ENCODE data around the gene PBX3.
A peak's percentile ranks its signal among the peaks of the same experiment; 100 is the strongest.

The PBX3 gene

DNA sequence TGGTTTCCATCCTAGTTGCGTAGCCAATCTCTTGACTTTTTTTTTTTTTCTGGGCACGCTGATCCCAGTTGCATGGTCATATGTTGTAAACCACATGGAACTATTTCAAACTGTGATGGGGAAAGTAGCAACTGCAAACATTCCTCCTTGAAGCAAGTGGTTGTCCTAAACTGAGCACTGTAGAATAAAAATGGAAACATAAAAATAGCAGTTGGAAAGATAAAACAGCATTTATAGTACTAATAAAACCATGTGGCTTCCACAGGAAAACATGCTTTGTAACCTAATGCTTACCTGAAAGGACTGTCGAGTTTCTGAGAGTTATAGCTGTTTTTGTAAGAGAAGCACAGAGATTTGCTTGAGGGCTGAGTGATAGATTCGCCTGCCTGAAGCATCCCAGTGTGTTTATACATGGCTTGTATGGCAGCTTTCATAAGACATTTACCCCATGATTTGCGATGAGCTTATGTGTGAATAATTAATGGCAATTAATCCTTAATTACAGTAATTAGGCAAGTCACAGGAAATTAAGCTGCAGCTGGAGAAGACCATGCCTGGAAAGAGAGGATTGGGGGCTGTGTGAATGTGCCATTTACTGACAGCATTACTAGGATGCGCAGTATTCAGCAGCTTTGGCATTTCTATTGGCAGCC lies 136.5 kb downstream of the PBX3 start:
- no peak for DNase-seq

DNA sequence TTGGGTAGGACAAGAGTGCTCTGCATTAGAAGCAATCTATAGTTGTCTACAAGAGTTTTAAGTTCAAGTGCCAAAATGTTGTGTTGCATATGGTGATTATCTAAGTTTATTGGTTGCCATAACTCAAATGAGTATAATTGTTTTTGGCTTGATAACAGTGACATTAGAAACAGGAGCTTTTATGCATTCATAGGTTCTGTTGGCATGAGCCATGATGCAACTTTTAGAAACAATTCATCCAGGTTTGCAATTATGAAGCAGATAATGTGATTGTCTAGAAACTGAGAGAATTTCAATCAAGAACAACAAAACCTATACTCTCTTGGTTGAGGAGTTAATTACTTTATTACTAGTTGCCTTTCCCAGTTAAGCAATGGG lies 137.0 kb downstream of the PBX3 start:
- DNase-seq, result no peak

DNA sequence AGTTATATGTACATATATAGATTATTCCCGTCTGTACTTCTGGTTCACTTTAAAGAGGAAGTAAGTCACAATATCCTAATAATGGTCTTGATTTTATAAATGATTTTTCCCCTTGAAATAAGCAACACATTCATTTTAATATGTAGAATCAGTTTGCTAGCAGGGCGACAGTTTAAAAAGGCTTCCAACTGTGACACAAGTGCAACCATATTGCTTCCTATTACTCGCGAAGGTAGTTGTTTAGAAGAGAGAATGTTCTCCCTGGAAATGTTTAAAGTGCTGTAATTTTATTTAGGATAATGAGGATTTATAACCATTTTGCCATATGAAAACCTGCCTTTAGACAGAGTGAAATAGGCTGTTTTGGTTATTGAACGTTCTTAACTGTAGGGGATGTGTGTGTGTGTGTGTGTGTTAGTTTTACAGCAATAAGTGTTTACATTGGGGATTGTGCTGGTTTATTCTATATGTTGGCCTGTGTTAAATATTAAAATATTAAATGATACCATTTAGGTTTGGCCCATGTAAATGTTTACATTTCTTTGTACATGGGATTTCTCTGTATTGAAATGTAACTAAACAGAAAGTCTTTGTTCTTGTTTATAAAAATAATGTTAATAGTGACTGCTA lies 138.3 kb downstream of the PBX3 start:
- no peak for DNase-seq

DNA sequence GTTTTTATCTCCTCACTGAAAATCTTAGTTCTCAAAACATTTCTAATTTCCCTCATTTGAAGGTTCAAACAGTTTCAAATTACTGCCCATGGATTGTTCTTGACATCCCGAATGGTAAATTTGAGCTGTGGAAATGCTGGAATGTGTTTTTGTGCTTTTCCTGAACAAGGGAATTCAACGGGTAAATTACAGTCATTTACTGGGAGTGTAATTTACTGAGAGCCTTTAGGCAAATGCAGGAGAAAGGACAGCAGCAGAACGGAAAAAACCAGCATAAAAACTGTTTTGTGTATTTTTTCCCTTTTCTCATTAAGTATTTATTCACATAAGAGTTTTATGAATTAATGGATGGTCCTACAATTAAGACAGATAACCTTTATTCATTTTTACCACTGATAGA lies 139.2 kb downstream of the PBX3 start:
- DNase-seq, result no peak

DNA sequence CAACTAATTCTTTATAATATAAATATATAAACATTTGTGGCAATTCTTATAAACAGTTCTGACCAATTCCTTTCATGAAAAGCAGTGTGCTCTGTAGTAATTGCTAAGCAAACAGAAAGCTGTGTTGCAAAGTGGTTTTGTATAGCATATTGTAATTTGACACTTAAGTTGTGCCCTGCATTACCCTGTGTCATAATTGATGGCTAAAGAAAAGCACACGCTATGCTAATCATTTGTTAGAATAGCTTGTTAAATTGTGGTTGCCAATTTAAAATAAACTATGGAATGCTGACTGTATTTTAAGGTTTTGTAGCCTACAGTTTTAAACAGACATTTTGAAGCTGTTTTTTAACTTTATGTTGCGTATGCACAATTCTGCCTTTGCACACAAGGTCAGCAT lies 140.0 kb downstream of the PBX3 start:
- DNase-seq, result peak; percentile 89

DNA sequence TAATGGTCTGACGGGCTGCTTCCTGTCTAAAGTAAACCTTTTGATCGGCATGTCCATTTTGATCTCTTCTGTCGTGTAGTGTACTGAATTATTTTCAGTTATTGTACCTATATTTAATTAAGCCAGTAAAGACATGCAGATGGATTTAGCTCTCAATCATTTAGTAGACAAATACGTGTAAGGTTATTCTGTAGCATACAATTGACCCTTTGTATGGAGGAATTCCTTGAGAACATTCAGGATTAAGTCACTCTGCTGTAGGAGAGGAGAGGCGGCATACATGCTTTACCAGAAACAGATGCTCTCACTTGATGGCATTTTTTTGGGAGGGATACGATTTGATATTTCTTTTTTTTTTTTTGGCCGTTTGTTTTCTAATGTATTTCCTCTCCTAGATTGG lies 141.0 kb downstream of the PBX3 start:
- no peak for DNase-seq

DNA sequence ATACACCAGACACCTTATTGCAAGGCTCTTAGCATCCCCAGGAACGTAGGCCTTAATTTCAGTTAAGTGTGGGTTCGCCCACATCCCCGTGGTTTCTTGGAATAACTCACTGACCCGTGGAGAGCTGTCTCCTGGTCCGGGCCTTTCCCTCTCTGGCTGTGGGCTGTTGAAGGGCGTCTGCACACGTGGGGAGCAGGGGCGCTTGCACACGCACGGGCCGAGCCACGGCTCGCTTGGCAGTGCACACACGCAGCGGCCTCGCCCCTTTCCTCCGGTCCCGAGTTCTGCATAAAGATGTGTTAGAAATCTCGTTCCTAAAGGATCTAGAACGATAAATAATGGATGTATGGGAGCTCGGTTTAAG lies 141.9 kb downstream of the PBX3 start:
- DNase-seq, result no peak

DNA sequence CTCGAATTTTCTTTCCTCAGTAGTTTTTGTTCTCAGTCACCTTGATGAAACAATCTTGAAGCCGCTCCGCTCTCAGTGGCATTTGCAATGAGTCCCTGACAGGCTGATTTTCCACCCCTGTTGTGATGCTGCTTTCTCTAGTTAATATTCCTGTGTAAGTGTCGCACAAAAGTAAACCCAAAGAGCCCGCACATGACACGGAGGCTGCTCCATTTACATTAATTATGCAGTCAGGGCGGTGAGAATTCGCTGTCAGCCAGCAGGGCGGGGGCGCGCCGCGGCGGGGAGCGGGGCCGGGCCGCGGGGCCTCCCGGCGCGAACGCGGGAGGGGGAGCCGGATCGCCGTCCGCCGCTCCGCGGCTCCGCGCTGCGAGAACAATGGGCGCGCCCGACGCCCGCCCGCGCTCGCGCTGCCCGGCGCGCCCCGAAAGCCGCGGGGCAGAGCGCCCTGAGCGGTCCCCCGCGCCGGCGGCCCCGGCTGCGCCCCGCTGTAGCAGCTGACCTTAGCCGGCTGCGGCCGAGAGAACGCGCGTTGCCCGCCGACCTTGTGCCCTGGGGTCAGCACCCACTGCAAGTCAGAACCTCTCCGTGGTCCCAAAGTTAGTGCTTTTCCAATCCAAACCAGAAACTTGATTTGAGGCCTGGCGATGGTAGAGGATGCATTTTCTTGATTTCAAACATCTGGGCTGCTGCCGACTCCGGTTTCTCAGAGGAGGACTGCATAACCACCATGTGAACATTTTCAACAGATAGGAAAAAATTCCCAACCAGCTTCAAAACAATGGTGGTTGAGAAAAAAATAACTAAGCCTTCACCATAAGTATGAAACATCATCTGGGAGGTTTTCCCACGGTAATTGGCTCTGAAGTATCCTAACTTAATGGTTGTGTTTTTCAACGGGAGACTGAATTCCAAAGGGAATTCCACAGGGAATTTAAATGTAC lies 142.6 kb downstream of the PBX3 start:
- no peak for DNase-seq

DNA sequence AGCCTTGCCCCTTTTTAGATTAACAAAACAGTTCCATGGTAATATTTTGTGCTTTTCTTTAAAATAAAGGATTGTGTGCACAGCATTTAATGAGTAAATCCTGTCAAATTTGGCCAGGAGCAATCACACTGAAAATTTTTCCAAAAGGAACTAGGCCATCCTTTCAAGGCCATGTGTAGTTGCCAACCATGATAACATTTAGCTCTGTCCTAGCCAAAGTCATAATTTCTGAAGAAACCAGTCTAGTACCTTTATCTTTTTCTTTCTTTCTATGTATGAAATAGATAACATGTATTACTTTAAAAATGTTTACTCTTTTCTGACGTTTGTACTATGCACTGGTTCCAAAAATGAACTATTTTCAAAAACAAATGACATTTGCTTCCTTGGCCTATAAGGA lies 143.7 kb downstream of the PBX3 start:
- DNase-seq, result no peak

DNA sequence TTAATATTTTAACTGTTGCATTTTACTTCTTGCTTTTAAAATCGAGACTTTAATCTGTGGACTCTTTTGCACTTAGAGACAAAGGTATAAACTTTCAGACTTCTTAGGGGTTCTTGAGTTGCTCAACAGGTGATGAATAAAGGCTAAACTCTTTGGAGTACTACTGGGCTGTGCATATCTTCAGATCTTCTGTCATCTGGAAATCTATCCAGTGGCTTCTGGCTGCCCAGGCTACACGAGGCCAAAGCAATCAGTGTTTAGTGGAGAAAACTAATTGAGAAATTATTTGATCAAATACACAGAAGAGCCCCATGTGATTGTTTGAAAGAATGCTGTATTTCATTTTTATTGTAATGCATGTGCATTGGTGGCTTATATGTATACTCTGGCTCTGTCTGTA lies 146.1 kb downstream of the PBX3 start:
- no peak for DNase-seq

DNA sequence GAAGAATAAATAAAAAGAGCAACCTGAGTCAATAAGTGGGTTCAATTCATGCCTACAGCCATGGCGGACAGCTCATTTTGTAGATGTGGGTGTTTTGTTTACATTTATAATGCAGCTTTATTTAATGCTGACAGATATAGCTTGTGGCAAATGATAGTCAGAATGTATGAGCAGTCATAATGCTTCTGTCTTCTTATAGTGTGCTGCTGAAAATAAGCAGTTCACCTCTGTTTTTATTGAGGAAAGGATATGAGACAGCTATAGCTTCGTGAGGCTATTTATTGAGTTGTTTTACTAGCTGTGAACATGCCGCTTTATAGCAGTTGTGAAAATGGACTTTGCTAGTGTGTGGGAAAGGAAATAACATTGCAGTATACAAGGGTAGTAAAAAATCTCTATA lies 147.4 kb downstream of the PBX3 start:
- peak; percentile 52 for DNase-seq

DNA sequence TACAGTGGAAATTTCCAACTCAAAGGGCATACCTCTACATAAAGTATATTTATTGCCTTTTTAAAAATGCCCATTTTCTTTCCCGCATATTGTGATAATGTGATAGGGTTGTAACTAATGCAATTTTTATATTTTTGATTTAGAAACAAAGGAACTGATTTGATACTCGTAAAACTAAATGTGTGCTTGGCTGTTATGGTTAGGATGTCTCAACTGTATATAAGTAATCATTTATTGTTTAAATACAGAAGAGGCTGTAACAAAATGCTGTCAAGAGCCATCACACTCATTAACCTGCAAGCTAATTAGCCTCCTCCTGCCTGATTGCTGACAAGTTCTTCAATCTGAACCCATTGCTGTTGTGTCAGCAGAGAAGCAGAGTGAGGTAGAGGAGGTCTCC lies 149.2 kb downstream of the PBX3 start:
- no peak for DNase-seq

DNA sequence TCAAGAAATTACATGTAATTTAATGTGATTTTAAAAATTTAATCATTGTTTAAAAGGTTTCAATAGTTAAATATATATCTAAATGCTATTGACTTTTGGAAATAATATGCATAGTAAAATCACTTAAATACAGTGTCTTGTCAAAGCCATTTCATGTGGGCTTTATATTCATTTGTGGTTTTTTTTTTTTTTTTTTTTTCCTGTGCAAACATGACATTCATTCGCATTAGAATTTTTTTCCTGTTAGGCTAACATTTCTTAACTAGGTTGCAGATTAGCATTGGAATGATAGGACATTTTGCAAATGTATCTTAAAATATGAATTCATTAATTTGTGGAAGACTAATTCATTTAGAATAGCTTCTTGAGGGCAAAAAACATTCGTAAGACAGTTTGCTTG lies 149.8 kb downstream of the PBX3 start:
- no peak for DNase-seq

DNA sequence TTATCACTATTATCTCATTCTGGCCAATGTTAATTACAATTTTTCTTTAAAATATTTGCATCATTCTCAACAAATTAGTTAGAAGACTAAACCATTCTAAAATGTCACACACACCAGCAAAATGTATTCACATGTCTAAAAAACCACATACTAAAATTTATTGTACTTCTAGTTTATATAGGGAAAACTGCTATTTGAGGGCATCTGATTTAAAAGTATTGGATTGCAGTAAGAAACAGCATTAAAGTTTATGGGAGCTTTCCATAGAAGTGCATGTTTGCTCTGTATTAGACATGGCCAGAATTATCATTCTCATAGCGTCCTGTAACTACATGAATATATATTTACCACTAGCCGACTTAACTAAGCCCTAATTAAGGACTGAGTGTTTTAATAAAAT lies 150.3 kb downstream of the PBX3 start:
- no peak for DNase-seq

DNA sequence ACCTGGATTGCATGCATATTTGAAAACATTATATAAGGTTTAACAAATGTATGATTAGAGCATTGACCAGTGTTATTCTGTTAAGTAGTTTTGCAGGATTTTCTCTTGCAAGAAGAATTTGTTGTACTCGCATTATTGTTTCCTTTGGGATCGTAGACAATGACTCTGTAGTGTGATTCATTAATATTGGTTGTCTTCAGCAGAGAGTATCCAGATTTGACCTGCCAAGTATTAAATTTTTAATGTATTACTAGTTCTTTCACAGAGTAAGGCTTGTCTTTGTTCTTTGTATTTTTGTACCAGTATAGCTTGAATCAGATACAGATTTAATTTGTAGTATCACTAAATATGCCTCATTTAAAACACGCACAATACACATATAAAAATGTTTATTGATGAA lies 155.0 kb downstream of the PBX3 start:
- DNase-seq, result no peak

DNA sequence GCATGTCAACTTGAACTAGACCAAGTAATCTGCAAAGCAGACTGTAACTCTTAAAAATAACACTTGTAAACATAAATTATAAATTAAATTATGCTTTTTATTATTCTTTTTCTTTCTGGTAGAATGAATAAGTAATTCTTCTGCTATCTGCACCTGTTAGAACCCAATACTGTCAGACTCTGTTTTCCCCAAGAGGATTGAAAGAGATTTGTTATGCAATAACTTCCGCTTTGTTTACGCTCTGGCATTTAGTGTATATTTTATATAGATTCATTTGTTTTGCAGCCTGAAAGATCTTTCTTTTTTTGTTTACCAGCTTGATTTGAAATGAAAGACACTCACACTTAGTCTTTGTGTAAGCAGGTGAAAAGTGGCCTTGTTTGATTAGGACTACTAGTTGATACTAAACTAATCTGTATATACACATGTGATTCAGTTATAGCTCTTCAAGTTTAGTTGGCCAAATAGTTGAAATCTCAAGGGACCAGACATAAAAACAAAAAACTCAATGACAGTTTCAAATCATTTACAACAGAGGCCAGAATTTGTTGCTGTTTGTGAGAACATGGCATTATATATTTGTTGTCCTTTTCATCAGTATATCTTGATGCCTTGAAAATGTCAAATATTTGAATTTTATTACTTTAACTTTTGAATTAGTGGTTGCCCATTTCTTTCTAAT lies 155.8 kb downstream of the PBX3 start:
- no peak for DNase-seq

DNA sequence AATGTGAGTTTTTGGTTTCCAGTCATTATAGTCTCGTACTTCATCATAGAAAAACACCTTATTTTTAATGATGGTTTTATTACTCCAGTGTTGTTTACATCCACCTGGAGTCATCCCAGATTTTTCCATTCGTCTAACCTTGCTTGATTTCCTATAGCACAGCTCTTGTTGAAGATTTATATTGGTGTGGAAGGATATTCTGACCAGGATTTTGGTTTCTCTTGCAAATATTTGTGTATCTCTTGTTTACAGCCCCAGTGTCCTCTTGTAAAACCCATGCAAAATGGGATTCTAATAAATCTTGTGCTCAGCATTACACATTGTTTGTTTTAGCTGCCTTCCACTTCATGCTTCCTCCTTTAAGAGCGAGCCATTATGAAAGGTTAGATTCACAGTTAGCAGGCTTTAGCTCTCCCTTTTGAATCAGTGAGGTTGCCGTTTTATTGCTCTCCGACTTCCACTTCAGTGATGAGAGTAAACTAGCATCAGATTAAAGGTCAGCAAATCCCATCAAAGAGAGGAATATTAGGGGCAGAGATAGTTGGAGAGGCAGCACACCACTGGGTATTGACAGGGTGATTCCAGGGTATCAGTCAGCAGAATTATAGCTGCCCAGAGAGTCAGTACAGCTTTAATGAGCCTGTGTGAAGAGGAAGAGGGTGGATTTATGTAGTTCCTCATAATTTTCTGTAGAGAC lies 157.1 kb downstream of the PBX3 start:
- no peak for DNase-seq

DNA sequence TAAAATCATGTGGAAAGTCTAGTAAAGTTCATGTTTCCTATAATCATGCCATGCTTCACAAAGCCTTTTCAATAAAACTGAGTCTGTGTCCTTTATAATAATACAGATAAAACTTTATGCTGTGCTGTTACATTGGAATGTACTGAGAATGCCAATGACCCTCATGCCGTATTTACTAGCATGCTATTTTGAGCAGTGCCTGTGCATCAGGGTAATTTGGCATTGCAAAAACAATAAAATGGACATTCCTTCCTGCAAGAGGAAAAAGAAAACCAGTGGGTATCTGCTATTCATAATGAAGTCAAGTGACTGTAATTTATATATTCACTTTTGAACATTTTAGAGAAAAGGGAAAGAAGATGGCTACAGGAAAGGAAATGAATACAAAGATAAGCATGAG lies 159.0 kb downstream of the PBX3 start:
- no peak for DNase-seq

DNA sequence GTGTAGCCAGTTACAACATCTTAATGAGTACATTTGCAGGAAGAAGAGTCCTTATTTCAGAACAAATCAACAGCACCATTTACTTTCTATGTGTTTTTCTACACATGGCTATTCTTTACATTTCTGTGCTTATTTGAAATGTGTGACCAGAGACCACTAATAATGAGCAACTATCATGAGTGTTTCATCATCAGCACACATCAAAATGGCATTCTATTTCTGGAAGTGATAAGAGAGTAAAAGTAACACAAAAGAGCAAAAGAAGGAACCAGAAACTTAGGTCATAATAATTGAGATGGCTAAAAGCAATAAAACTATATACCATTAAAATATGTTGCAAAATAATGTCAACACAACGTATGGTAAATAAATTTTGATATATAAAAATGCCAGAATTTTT lies 159.7 kb downstream of the PBX3 start:
- DNase-seq, result no peak

DNA sequence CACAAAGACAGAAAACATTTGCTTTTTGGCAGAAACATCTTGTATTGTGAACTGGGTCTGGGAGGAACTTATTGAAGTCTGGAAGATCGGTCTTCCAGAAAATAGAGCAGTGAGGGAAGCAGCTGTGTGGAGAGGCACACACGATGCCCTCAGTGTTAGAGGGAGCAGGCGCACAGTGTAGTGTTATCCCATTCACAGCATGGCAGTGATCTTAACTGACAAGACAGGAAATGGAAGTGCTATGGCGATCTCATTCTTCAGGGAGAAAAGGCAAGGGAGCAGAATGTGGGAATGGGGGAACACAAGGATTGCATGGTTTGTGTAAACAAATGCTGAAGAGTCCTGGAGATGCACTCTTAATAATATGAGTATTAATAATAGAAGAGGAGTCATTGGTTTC lies 161.0 kb downstream of the PBX3 start:
- DNase-seq, result no peak

DNA sequence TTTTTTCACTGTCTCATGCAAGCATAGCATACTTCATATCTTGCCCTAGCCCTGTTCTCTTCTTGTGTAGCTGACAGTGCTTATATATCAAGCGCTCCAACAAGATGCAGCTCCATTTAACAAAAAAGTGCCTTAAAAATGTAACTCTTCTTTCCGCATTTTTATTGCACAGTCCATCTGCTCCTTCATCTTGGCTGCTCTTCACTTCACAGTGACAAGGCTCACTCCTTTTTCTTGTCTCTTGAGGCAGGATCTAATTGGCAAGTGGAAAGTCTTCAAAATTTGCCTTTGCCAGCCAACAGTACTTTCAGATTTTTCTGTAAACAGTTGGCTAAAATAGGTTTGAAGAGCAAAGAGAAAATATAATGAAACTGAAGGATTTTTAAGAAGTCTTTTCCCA lies 161.8 kb downstream of the PBX3 start:
- DNase-seq, result no peak

DNA sequence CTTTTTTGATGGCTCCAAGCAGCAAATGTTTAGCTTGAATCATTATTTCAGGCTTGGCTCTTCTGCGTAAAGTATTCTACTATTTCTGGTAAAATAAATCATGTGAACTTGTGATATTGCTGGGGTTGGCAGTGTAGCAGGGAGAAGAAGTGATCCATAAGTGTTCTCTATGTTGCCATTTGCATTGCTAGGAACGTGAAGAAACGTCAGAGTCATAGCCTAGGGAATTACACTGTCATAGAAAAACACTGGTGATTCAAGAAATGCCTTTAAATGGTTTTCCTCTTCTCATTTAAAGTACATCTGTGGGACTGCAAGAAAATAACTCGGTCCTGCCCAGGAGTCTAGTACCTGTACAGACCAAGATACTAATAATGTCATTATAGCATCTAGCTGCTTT lies 162.3 kb downstream of the PBX3 start:
- DNase-seq, result no peak

DNA sequence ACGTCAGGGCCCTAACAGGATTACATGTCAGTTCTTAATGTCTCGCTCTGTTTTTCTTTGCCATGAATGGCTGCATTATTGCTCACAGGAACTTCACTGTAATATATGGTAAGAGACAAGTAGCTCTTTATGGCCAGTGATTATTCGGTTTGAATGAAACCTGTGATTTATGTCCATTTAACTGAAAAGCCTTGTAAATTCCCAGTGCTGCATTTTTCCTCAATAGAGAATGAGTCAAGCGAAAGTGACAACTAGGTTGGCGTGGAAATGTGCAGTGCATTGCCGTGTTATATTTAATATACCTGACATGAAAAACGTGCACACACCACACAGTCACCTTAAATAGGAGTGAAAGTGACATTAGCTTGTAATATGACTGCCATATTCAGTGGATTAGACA lies 163.1 kb downstream of the PBX3 start:
- no peak for DNase-seq
